ENCODE results near the gene STK39.

DNA sequence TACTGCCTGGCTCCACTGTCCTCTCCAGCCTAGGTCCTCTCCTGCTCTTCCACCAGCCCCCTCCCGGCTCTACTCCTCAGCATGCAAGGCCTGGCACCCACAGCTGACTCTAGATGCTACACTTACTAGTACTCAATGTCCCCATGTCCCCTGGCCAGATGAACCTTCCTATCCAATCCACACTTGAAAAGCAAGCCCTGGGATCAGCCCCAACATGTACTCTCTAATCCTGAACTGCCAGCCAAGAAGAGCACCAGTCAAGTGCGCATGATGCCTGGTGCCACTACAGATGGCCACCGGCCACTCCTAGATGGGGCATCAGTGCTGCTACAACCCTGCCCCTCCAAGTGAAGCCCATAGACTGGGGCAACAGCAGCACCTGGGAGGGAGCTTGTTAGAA is 168.2 kb downstream of the STK39 start:
- TF ChIP-seq, protein P1, sequence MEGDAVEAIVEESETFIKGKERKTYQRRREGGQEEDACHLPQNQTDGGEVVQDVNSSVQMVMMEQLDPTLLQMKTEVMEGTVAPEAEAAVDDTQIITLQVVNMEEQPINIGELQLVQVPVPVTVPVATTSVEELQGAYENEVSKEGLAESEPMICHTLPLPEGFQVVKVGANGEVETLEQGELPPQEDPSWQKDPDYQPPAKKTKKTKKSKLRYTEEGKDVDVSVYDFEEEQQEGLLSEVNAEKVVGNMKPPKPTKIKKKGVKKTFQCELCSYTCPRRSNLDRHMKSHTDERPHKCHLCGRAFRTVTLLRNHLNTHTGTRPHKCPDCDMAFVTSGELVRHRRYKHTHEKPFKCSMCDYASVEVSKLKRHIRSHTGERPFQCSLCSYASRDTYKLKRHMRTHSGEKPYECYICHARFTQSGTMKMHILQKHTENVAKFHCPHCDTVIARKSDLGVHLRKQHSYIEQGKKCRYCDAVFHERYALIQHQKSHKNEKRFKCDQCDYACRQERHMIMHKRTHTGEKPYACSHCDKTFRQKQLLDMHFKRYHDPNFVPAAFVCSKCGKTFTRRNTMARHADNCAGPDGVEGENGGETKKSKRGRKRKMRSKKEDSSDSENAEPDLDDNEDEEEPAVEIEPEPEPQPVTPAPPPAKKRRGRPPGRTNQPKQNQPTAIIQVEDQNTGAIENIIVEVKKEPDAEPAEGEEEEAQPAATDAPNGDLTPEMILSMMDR (conservative IDR thresholded peaks at IDR 0.05; ENCODE audit: low read depth, low read length) = no peak
- TF ChIP-seq POLR2A (IDR thresholded peaks at IDR 0.05; ENCODE audit: low read depth, low read length) = no peak
